ENCODE data around the gene DOCK7.

DNA sequence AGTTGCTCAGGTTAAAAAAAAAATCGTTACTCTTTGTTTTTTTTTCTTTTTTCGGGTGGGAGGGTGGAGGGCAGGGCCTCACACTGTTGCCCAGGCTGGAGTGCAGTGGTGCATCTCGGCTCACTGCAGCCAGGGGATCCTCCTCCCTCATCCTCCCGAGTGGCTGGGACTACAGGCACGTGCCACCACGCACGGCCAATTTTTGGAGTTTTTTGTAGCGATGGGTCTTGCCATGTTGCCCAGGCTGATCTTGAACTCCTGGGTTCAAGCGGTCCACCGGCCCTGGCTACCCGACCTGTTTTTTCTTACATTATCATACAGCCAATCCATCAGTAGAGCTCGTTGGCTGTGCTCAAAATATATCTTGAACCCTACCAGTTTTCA, 253.6 kb downstream of the DOCK7 start:
- TF ChIP-seq POLR2A (IDR thresholded peaks at IDR 0.05; ENCODE audit: low read length) (no peak), GATA1 (IDR thresholded peaks at IDR 0.05; ENCODE audit: low read depth, low read length) (no peak)

Measured in erythroblast (primary cell).